SK-N-SH (cell line): ENCODE measurements around the gene RGS10. TPM values are rescaled to one million over a fixed set of nuclear protein-coding genes. Genes with fewer than 3 reads are reported as not detected.

Experiments used
- CTCF ChIA-PET: fragments of 300-600, 350-600 bp; formaldehyde crosslinking; extraction: SDS; loops from one replicate; lab custom pipeline; 2021; lab: Yijun Ruan, JAX
- POLR2A ChIA-PET: fragments of 350-600 bp; sonication (Branson Sonifier 250); formaldehyde crosslinking; extraction: SDS; loops from one replicate; lab custom pipeline; 2020; ENCODE audit warnings: antibody characterized with exemption, inconsistent platforms; lab: Yijun Ruan, JAX
- DNase-seq: peaks from one replicate; pipeline ENCODE4 v3.0.0; 2012
- H2AFZ ChIP-seq: fragments of 200-600 bp; sonication (generic); 2 replicates; pipeline ENCODE4 v1.8.1; 2016; ENCODE audit warnings: antibody characterized with exemption, mild to moderate bottlenecking, low read depth
- H3F3A ChIP-seq: fragments of 200-600 bp; sonication (generic); replicated peaks from 2 replicates; pipeline ENCODE3; 2016; ENCODE audit warnings: antibody characterized with exemption, mild to moderate bottlenecking; ENCODE audit not compliant: insufficient read depth
- H3K27ac ChIP-seq, 2 experiments: fragments of 200-500 bp in 1 of 2; fragments of 200-600 bp in 1 of 2; sonication (Bioruptor generic) in 1 of 2; sonication (generic), shearing (Covaris generic) in 1 of 2; 2 replicates each; pipeline versions ENCODE4 v1.5.1 to v1.6.1; 2014 to 2016; ENCODE audit warnings: low read depth in 2 of 2, inconsistent platforms in 1 of 2, low read length in 1 of 2, mild to moderate bottlenecking in 1 of 2, mixed read lengths in 1 of 2
- H3K27me3 ChIP-seq: fragments of 200-600 bp; sonication (generic), shearing (Covaris generic); 2 replicates; pipeline ENCODE4 v1.6.1; 2016; ENCODE audit warnings: mixed run types; ENCODE audit not compliant: insufficient read depth
- H3K36me3 ChIP-seq, 2 experiments: fragments of 200-500 bp in 1 of 2; fragments of 200-600 bp in 1 of 2; sonication (Bioruptor generic) in 1 of 2; sonication (generic) in 1 of 2; replicated peaks in 1 of 2; 2 replicates each; pipeline versions ENCODE3 to v1.5.1; 2014 to 2016; ENCODE audit warnings: low read length in 1 of 2, mild to moderate bottlenecking in 1 of 2; ENCODE audit not compliant: insufficient read depth in 2 of 2, control insufficient read depth in 1 of 2
- H3K4me1 ChIP-seq, 2 experiments: fragments of 200-500 bp in 1 of 2; fragments of 200-600 bp in 1 of 2; sonication (Bioruptor generic) in 1 of 2; sonication (generic), shearing (Covaris generic) in 1 of 2; 2 replicates each; pipeline versions ENCODE4 v1.5.1 to v1.6.1; 2014 to 2016; ENCODE audit warnings: low read depth in 1 of 2, low read length in 1 of 2, mixed run types in 1 of 2; ENCODE audit not compliant: insufficient read depth in 2 of 2, control insufficient read depth in 1 of 2
- H3K4me2 ChIP-seq: fragments of 200-600 bp; sonication (generic), shearing (Covaris generic); 2 replicates; pipeline ENCODE4 v1.6.1; 2017; ENCODE audit warnings: mixed run types
- H3K4me3 ChIP-seq, 2 experiments: fragments of 200-500 bp in 1 of 2; fragments of 200-600 bp in 1 of 2; sonication (Bioruptor generic) in 1 of 2; sonication (generic), shearing (Covaris generic) in 1 of 2; 2 replicates each; pipeline versions ENCODE4 v1.5.1 to v1.8.1; 2014 to 2016; ENCODE audit warnings: low read depth in 2 of 2, inconsistent platforms in 1 of 2, low read length in 1 of 2, mild to moderate bottlenecking in 1 of 2, mixed read lengths in 1 of 2, moderate library complexity in 1 of 2
- H3K79me2 ChIP-seq: fragments of 200-600 bp; sonication (generic); 2 replicates; pipeline ENCODE4 v1.8.1; 2017; ENCODE audit warnings: mild to moderate bottlenecking; ENCODE audit not compliant: insufficient read depth
- H3K9ac ChIP-seq: fragments of 200-600 bp; sonication (generic); 2 replicates; pipeline ENCODE4 v1.6.1; 2017; ENCODE audit warnings: mixed run types
- H3K9me2 ChIP-seq: fragments of 200-600 bp; sonication (generic); 2 replicates; pipeline ENCODE4 v1.6.1; 2017; ENCODE audit warnings: mixed run types
- H3K9me3 ChIP-seq: fragments of 200-600 bp; sonication (generic); 2 replicates; pipeline ENCODE4 v1.6.1; 2017; ENCODE audit warnings: mixed run types, mild to moderate bottlenecking, moderate library complexity
- H4K20me1 ChIP-seq: fragments of 200-600 bp; sonication (generic); 2 replicates; pipeline ENCODE4 v1.6.1; 2017; ENCODE audit warnings: mild to moderate bottlenecking, mixed run types; ENCODE audit not compliant: insufficient read depth
- CHD2 ChIP-seq: fragments of 150-350 bp; IDR thresholded peaks from 2 replicates; pipeline ENCODE4 v1.6.1; 2018; ENCODE audit warnings: low read length; ENCODE audit not compliant: partially characterized antibody
- ELF1 ChIP-seq: IDR thresholded peaks from 2 replicates; pipeline ENCODE4 v1.4.0; 2012
- EP300 ChIP-seq, 2 experiments: IDR thresholded peaks; 2 replicates each; pipeline versions ENCODE4 v1.4.0 to v1.6.1; 2012; ENCODE audit warnings: borderline replicate concordance in 1 of 2, low read depth in 1 of 2, low read length in 1 of 2
- FOSL2 ChIP-seq: IDR thresholded peaks from 2 replicates; pipeline ENCODE4 v1.4.0; 2012; ENCODE audit warnings: low read depth, mild to moderate bottlenecking, moderate library complexity, borderline replicate concordance
- FOXM1 ChIP-seq: IDR thresholded peaks from 2 replicates; pipeline ENCODE4 v1.4.0; 2012; ENCODE audit warnings: low read depth, mild to moderate bottlenecking
- MEF2A ChIP-seq: IDR thresholded peaks from 2 replicates; pipeline ENCODE4 v1.4.0; 2012; ENCODE audit warnings: low read depth, borderline replicate concordance
- NFIC ChIP-seq: IDR thresholded peaks from 2 replicates; pipeline ENCODE4 v1.4.0; 2012; ENCODE audit warnings: borderline replicate concordance
- POLR2AphosphoS5 ChIP-seq: IDR thresholded peaks from 2 replicates; pipeline ENCODE4 v1.6.1; 2012; ENCODE audit warnings: low read depth, low read length
- RAD21 ChIP-seq: IDR thresholded peaks from 2 replicates; pipeline ENCODE4 v1.6.1; 2012; ENCODE audit warnings: mild to moderate bottlenecking, low read length
- RCOR1 ChIP-seq: fragments of 150-350 bp; IDR thresholded peaks from 2 replicates; pipeline ENCODE4 v1.6.1; 2017; ENCODE audit warnings: antibody characterized with exemption, low read length
- TEAD4 ChIP-seq: IDR thresholded peaks from 2 replicates; pipeline ENCODE4 v1.4.0; 2012; ENCODE audit warnings: mild to moderate bottlenecking, borderline replicate concordance; ENCODE audit not compliant: insufficient read depth
- YY1 ChIP-seq: IDR thresholded peaks from 2 replicates; pipeline ENCODE4 v1.4.0; 2012; ENCODE audit warnings: low read depth, mild to moderate bottlenecking
- WGBS: methylation state at CpG from one replicate; pipeline ENCODE4 v1.1.6; 2017; ENCODE audit warnings: low lambda C conversion rate; 5-methylcytosine and 5-hydroxymethylcytosine counted together
- polyA plus RNA-seq, 3 experiments: library from polyadenylated mRNA; depleted of rRNA; stranded (reverse); fragments of >200 nt; gene quantifications; 2 replicates each; pipeline ENCODE4 v1.2.3, GENCODE V29; 2012
- TF ChIP-seq, protein P1 (sequence below): IDR thresholded peaks from 2 replicates; pipeline ENCODE4 v1.4.0; 2012; ENCODE audit warnings: low read depth, borderline replicate concordance

RGS10 gene
- polyA plus RNA-seq, 1 of the 3 experiments (the other 2 are of a cell fraction) = 44.6 TPM

DNA sequence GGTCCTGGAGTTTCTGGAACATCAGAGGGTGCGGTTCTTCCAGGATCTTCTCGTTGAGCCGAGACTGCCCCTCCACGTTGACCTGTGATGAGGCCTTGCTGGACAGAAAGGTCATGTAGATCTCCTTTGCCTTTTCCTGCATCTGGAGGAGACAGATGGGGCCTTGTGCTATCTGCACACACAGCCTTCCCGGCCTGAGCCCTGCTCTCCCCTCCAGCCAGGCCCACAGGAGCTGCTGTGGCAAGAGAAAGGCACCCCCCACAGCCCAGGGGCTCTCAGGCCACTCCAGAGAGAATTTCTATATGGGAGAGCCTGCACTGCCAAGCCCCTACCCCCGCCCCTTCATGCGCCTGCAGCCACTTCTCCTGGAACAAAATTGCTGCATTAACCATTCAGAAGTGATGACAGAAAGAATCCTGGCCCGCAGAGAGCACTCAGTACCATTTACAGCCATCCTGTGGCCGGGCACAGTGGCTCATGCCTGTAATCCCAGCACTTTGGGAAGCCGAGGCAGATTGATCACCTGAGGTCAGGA lies 26.9 kb downstream of the RGS10 start:
- Histone ChIP-seq H3K4me3 (no peak overlapping the region), H3K27me3 (no peaks in the 10 kb centered on the region), H3K4me2 (no peak overlapping the region), H3K9me3 (no peaks in the 10 kb centered on the region), H3K4me1 (peaks cover 0 to 8% of the 10 kb centered on the region in 2 experiments; a peak in 2 of 4 replicates), H4K20me1 (no peaks in the 10 kb centered on the region), H2AFZ (no peak overlapping the region), H3F3A (no peaks in the 10 kb centered on the region), H3K9me2 (no peaks in the 10 kb centered on the region), H3K27ac (no peak overlapping the region), H3K36me3 (peaks cover 6 to 7% of the 10 kb centered on the region in 2 experiments), H3K9ac (no peak overlapping the region), H3K79me2 (no peaks in the 10 kb centered on the region)
- WGBS = 83% methylated on average over 8 of the region's 10 CpGs
- no peak for TF ChIP-seq CHD2
- TF ChIP-seq FOXM1 = no peak
- TF ChIP-seq TEAD4 = no peak
- no peak for TF ChIP-seq RCOR1
- TF ChIP-seq YY1 = no peak
- no peak for TF ChIP-seq RAD21
- TF ChIP-seq FOSL2 = no peak
- no peak for TF ChIP-seq POLR2AphosphoS5
- TF ChIP-seq ELF1 = no peak
- no peak for TF ChIP-seq MEF2A
- no peak for TF ChIP-seq NFIC
- no peak for TF ChIP-seq EP300 (IDR thresholded peaks at IDR 0.05; ENCODE audit: borderline replicate concordance in 1 of 2, low read depth in 1 of 2, low read length in 1 of 2)
- POLR2A ChIA-PET = no interaction called here
- no peak for DNase-seq
- CTCF ChIA-PET = interaction anchor here (1.3 kb wide), 1 partner anchor 28 kb away, joined by 5 read pairs; the partner anchor contains the start of gene RGS10

DNA sequence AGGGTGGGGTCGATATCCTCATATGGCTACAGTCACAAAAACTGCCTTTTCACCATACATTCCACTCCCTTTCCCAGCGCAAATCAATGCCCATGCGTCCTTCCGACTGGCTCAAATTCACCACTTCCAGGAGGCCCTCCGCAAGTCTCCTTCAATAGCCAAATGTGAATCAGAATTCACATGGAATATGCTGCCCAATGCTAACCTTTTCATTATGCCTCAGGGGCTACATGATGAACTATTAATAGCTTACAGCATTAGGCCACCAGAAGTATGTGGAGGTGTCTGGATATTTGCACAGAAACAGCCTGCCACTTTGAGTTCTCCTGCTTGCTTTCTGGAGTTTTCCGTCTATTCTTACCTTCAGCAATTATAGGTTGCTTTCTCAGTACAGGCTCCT lies 27.7 kb downstream of the RGS10 start:
- Histone ChIP-seq H3K4me3 (no peak overlapping the region), H3K27me3 (no peaks in the 10 kb centered on the region), H3K4me1 (peaks cover 0 to 8% of the 10 kb centered on the region in 2 experiments; a peak in 2 of 4 replicates), H3K9ac (no peak overlapping the region), H3K9me3 (no peaks in the 10 kb centered on the region), H4K20me1 (no peaks in the 10 kb centered on the region), H3K36me3 (peaks cover 5 to 6% of the 10 kb centered on the region in 2 experiments), H2AFZ (no peak overlapping the region), H3K79me2 (no peaks in the 10 kb centered on the region), H3K27ac (no peak overlapping the region), H3K9me2 (no peaks in the 10 kb centered on the region), H3F3A (no peaks in the 10 kb centered on the region)
- CTCF ChIA-PET = interaction anchor here (0.7 to 1.3 kb wide), 2 partner anchors 29 to 36 kb away, joined by 3 to 5 read pairs; partner anchors contain the start of gene RGS10
- WGBS = 97% methylated on average over 5 of the region's 6 CpGs
- POLR2A ChIA-PET = no interaction called here
- TF ChIP-seq YY1 = no peak
- TF ChIP-seq ELF1 = no peak
- TF ChIP-seq, protein P1, sequence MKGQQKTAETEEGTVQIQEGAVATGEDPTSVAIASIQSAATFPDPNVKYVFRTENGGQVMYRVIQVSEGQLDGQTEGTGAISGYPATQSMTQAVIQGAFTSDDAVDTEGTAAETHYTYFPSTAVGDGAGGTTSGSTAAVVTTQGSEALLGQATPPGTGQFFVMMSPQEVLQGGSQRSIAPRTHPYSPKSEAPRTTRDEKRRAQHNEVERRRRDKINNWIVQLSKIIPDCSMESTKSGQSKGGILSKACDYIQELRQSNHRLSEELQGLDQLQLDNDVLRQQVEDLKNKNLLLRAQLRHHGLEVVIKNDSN = no peak
- TF ChIP-seq, all 33 proteins: peak for 0
- DNase-seq = no peak
- H3K4me2 ChIP-seq = no peak overlapping the region
